Measurements from ENCODE around the gene ZNF296. TPM values are rescaled to one million over a fixed set of nuclear protein-coding genes. Genes with fewer than 3 reads are reported as not detected.

The ZNF296 gene
- total and polyA plus RNA-seq, 2 of the 13 experiments (the other 11 are each of a cell fraction or from before 2014, with no cell fraction given): 0.26 to 0.62 TPM

DNA sequence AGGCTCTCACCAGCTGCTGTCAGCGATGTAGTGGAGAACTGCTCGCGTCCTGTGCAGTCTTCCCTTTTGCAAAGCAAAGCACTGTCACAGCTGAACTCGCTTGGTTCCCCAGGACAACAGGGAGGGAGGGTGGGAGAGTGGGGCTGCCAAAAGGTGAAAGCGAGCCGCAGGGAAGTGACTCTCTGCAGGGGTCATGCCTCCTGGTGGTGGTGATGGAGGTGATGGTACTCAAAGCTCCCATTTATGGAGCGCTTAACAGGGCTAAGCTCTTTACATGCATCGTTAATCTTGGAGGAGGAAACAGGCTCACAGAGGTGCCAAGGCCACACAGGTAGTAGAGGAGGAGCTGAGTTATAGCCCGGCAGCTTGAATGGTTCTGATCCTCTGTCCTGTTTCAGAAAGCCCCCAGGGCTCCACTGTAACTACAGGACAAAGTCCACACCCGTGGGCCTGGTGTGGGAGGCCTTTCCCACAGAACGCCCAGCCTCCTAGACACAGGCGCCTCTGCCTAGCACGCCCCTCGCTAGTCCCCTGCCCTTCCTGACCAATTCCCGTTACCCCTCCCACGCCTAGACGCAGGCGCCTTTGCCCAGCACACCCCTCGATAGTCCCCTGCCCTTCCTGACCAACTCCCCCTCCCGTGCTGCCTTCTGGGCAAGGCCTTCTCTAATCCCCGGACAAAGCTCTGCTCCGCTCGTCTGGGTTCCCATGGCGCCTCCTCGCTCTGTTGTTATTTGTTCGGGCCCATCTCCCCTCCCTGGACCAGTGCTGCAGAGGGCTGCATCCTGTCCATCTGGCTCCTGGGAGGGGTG lies 27.4 kb upstream of the ZNF296 start (continued):
- TF ChIP-seq, protein P1, sequence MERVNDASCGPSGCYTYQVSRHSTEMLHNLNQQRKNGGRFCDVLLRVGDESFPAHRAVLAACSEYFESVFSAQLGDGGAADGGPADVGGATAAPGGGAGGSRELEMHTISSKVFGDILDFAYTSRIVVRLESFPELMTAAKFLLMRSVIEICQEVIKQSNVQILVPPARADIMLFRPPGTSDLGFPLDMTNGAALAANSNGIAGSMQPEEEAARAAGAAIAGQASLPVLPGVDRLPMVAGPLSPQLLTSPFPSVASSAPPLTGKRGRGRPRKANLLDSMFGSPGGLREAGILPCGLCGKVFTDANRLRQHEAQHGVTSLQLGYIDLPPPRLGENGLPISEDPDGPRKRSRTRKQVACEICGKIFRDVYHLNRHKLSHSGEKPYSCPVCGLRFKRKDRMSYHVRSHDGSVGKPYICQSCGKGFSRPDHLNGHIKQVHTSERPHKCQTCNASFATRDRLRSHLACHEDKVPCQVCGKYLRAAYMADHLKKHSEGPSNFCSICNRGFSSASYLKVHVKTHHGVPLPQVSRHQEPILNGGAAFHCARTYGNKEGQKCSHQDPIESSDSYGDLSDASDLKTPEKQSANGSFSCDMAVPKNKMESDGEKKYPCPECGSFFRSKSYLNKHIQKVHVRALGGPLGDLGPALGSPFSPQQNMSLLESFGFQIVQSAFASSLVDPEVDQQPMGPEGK (CRISPR knock-in tag; IDR thresholded peaks at IDR 0.05): peak; percentile 77
- TF ChIP-seq NFIB (CRISPR knock-in tag; IDR thresholded peaks at IDR 0.05; ENCODE audit: borderline replicate concordance): no peak
- TF ChIP-seq ZNF235 (CRISPR knock-in tag; IDR thresholded peaks at IDR 0.05; ENCODE audit: borderline replicate concordance): no peak
- TF ChIP-seq TOPORS (CRISPR knock-in tag; IDR thresholded peaks at IDR 0.05): no peak
- no peak for TF ChIP-seq ZNF775 (CRISPR knock-in tag; IDR thresholded peaks at IDR 0.05; ENCODE audit: borderline replicate concordance)
- TF ChIP-seq HDAC1 (CRISPR knock-in tag; IDR thresholded peaks at IDR 0.05): peak; percentile 69
- no peak for TF ChIP-seq ZNF703 (CRISPR knock-in tag; IDR thresholded peaks at IDR 0.05; ENCODE audit: borderline replicate concordance)
- TF ChIP-seq, protein P2, sequence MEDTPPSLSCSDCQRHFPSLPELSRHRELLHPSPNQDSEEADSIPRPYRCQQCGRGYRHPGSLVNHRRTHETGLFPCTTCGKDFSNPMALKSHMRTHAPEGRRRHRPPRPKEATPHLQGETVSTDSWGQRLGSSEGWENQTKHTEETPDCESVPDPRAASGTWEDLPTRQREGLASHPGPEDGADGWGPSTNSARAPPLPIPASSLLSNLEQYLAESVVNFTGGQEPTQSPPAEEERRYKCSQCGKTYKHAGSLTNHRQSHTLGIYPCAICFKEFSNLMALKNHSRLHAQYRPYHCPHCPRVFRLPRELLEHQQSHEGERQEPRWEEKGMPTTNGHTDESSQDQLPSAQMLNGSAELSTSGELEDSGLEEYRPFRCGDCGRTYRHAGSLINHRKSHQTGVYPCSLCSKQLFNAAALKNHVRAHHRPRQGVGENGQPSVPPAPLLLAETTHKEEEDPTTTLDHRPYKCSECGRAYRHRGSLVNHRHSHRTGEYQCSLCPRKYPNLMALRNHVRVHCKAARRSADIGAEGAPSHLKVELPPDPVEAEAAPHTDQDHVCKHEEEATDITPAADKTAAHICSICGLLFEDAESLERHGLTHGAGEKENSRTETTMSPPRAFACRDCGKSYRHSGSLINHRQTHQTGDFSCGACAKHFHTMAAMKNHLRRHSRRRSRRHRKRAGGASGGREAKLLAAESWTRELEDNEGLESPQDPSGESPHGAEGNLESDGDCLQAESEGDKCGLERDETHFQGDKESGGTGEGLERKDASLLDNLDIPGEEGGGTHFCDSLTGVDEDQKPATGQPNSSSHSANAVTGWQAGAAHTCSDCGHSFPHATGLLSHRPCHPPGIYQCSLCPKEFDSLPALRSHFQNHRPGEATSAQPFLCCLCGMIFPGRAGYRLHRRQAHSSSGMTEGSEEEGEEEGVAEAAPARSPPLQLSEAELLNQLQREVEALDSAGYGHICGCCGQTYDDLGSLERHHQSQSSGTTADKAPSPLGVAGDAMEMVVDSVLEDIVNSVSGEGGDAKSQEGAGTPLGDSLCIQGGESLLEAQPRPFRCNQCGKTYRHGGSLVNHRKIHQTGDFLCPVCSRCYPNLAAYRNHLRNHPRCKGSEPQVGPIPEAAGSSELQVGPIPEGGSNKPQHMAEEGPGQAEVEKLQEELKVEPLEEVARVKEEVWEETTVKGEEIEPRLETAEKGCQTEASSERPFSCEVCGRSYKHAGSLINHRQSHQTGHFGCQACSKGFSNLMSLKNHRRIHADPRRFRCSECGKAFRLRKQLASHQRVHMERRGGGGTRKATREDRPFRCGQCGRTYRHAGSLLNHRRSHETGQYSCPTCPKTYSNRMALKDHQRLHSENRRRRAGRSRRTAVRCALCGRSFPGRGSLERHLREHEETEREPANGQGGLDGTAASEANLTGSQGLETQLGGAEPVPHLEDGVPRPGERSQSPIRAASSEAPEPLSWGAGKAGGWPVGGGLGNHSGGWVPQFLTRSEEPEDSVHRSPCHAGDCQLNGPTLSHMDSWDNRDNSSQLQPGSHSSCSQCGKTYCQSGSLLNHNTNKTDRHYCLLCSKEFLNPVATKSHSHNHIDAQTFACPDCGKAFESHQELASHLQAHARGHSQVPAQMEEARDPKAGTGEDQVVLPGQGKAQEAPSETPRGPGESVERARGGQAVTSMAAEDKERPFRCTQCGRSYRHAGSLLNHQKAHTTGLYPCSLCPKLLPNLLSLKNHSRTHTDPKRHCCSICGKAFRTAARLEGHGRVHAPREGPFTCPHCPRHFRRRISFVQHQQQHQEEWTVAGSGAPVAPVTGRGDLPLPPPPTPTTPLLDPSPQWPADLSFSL (CRISPR knock-in tag; IDR thresholded peaks at IDR 0.05): no peak
- no peak for TF ChIP-seq ZNF256 (CRISPR knock-in tag; conservative IDR thresholded peaks at IDR 0.05)
- TF ChIP-seq ZBTB7A (CRISPR knock-in tag; IDR thresholded peaks at IDR 0.05): no peak
- no peak for TF ChIP-seq KDM1A (CRISPR knock-in tag; IDR thresholded peaks at IDR 0.05)
- TF ChIP-seq, protein P3, sequence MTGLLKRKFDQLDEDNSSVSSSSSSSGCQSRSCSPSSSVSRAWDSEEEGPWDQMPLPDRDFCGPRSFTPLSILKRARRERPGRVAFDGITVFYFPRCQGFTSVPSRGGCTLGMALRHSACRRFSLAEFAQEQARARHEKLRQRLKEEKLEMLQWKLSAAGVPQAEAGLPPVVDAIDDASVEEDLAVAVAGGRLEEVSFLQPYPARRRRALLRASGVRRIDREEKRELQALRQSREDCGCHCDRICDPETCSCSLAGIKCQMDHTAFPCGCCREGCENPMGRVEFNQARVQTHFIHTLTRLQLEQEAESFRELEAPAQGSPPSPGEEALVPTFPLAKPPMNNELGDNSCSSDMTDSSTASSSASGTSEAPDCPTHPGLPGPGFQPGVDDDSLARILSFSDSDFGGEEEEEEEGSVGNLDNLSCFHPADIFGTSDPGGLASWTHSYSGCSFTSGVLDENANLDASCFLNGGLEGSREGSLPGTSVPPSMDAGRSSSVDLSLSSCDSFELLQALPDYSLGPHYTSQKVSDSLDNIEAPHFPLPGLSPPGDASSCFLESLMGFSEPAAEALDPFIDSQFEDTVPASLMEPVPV (CRISPR knock-in tag; IDR thresholded peaks at IDR 0.05): no peak
- TF ChIP-seq, protein P4, sequence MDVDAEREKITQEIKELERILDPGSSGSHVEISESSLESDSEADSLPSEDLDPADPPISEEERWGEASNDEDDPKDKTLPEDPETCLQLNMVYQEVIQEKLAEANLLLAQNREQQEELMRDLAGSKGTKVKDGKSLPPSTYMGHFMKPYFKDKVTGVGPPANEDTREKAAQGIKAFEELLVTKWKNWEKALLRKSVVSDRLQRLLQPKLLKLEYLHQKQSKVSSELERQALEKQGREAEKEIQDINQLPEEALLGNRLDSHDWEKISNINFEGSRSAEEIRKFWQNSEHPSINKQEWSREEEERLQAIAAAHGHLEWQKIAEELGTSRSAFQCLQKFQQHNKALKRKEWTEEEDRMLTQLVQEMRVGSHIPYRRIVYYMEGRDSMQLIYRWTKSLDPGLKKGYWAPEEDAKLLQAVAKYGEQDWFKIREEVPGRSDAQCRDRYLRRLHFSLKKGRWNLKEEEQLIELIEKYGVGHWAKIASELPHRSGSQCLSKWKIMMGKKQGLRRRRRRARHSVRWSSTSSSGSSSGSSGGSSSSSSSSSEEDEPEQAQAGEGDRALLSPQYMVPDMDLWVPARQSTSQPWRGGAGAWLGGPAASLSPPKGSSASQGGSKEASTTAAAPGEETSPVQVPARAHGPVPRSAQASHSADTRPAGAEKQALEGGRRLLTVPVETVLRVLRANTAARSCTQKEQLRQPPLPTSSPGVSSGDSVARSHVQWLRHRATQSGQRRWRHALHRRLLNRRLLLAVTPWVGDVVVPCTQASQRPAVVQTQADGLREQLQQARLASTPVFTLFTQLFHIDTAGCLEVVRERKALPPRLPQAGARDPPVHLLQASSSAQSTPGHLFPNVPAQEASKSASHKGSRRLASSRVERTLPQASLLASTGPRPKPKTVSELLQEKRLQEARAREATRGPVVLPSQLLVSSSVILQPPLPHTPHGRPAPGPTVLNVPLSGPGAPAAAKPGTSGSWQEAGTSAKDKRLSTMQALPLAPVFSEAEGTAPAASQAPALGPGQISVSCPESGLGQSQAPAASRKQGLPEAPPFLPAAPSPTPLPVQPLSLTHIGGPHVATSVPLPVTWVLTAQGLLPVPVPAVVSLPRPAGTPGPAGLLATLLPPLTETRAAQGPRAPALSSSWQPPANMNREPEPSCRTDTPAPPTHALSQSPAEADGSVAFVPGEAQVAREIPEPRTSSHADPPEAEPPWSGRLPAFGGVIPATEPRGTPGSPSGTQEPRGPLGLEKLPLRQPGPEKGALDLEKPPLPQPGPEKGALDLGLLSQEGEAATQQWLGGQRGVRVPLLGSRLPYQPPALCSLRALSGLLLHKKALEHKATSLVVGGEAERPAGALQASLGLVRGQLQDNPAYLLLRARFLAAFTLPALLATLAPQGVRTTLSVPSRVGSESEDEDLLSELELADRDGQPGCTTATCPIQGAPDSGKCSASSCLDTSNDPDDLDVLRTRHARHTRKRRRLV (CRISPR knock-in tag; IDR thresholded peaks at IDR 0.05): no peak
